Midbrain (tissue), 1 donor: ENCODE data around the gene SOX15.
A peak's percentile ranks its signal among the peaks of the same experiment; 100 is the strongest.

Source experiments
- DNase-seq: peaks from one replicate; lab custom pipeline; 2025; lab: John Stamatoyannopoulos, UW

SOX15 gene

DNA sequence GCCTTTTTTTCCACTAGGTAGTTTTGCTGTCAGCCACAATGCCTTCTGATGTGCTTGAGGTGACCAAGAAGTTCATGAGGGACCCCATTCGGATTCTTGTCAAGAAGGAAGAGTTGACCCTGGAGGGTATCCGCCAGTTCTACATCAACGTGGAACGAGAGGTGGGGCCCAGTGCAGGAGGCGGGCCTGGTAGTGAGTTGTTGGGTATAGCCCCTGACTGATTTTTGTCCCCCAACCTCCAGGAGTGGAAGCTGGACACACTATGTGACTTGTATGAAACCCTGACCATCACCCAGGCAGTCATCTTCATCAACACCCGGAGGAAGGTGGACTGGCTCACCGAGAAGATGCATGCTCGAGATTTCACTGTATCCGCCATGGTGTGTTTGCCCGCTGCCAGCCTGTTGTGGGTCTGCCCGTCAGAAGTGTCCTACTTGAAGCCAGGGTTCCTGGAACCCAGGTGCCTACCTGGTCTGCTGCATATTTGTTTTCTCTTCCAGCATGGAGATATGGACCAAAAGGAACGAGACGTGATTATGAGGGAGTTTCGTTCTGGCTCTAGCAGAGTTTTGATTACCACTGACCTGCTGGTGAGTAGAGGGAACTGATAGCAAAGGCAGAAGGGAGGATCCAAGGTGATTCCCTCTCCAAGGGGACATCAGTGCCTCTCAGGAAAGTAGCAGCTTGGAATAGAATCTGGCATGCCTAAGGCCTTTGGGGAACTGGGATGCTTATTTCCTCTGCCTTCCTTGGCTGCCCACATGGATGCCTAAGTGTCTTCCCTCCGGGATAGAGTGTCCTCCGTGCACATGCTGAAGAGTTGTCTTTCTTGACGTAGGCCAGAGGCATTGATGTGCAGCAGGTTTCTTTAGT lies 12.3 kb downstream of the SOX15 start:
- no peak for DNase-seq

DNA sequence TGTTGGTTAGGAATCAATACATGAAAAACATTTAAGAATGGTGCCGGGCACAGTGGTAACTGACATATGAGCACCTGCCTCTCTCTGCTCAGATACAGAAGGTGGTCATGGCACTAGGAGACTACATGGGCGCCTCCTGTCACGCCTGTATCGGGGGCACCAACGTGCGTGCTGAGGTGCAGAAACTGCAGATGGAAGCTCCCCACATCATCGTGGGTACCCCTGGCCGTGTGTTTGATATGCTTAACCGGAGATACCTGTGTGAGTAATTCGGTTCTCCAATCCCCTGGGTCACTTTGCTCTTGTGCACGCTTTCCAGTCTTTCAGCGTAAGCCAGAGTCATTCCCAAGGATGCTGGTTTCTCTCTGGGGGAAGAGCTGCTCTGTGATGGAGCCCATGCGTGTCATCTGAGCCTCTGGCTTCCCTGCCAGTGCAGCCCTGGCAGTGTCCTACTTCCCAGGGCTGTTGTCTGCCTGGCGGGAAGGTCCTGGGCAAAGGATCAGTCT lies 13.4 kb downstream of the SOX15 start:
- DNase-seq: no peak

DNA sequence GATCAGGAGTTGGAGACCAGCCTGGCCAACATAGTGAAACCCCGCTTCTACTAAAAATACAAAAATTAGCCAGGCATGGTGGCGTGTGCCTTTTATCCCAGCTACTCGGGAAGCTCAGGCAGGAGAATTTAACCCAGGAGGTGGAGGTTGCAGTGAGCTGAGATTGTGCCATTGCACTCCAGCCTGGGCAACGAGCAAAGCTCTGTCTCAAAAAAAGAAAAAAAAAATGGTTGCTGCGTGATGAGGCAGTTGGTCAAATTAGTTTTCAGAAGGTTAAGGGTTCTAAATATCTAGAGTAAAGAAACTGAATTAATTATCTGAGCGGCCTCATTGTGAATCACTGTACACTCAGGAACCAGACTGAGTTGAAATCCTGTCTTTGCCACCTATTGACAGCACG lies 13.9 kb downstream of the SOX15 start:
- no peak for DNase-seq

DNA sequence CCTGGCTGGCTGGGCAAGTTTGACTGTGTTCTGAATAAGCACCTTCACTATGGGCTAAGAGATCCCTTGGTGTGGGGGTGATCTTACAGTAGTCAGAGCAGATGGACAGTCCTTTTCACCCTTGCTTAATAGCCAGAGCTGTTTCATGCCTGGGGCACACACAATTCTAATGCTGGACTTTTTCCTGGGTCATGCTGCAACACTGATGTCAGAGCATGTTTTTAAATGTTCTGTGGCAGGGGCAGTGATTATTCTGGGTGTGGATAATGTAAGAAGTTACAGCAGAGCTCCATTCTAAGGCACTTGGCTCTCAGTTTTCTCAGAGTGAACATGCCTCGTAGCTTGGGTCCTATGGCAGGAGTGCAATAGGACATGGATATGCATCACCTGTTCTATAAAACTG lies 14.4 kb downstream of the SOX15 start:
- DNase-seq: no peak

DNA sequence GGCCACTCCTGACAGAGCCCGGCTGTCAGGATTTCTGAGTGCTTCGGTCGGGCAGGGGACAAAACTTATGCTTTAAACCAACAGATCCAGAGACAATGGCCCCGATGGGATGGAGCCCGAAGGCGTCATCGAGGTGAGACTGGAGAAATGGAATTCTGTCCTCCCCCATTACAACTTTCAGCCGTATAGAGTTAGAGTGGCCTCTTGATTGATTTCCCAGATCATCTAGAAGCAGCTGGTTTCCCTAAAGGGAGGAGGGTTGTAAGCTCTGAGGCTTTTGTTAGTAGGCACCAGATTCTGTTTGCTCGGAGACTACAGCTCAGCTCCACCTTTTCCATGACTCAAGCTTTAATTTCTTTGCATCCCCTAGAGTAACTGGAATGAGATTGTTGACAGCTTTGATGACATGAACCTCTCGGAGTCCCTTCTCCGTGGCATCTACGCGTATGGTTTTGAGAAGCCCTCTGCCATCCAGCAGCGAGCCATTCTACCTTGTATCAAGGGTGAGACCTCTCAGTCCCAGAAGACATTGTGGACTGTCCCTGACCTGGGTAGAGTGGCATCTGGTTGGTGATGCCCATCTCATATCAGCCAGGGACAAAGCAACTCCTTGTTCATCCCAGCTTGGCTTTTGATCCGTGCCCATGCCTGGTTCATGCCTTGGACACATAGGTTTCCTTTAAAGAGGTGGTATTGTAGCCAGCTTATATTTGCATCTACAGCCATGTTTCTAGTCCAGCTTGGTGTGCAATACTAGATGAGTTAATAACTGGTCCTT lies 15.5 kb downstream of the SOX15 start:
- no peak for DNase-seq

DNA sequence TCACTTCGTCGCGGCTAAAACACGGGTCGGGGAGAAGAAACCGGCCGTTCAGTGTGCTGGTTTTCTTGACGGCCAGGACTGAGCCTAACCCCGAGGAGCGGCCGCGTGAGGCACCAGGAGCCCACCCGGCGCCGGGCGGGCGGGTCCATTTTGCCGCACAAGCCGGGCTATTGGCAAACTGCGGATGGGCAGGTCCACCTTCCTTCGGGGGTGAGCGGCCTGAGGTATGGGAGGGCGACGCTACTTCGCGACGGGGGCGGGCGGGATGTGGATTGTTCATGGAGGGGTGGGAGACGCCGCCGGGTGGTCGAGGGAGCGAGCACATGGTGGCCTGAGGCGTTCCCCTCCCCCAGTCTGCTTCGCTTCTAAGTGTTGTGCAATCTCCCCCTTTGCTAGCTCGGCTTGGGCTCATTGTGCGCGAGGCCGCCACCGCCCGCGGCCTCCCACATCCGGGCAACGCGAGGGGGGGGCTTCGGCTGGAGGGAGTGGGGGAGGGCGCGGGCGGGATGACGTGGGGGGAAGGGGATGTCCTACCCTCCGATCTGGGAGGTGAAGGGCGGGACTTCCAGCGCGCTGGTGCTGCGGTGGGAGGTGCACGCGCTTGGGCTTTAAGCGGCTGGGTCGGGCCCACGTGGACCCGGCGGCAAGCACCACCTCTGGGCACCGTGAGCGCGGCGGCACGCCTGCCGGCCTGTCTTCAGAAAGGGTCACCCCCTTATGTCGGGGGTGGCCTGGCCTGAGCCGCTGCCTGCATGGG lies 16.4 kb downstream of the SOX15 start:
- DNase-seq: peak; percentile 92

DNA sequence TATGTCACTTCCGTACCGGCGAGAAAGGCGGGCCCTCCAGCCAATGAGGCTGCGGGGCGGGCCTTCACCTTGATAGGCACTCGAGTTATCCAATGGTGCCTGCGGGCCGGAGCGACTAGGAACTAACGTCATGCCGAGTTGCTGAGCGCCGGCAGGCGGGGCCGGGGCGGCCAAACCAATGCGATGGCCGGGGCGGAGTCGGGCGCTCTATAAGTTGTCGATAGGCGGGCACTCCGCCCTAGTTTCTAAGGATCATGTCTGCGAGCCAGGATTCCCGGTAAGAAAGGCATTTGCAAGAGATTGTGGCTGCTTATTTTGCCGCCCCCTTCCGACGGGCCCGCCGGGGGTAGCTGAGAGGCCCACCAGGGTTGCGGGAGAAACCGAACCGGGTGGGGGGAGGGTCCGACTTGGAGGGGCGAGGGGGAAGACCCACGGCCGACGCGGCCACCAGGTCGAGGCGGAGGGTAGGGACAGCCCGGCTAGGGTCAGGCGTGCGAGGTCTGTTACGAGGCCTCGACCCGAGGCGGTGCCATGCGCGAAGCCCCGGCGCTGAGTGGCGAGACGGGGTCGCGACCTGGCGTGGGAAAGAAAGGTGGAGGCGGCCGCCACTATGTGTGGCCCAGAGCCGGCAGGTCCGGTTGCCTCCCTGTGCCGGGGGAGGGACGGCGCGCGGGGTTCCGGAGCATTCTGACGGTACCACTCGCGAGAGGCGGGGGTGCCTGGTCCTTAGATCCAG lies 17.1 kb downstream of the SOX15 start:
- peak; percentile 100 for DNase-seq

DNA sequence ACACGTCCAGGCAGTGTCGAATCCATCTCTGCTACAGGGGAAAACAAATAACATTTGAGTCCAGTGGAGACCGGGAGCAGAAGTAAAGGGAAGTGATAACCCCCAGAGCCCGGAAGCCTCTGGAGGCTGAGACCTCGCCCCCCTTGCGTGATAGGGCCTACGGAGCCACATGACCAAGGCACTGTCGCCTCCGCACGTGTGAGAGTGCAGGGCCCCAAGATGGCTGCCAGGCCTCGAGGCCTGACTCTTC lies 17.6 kb downstream of the SOX15 start:
- no peak for DNase-seq

DNA sequence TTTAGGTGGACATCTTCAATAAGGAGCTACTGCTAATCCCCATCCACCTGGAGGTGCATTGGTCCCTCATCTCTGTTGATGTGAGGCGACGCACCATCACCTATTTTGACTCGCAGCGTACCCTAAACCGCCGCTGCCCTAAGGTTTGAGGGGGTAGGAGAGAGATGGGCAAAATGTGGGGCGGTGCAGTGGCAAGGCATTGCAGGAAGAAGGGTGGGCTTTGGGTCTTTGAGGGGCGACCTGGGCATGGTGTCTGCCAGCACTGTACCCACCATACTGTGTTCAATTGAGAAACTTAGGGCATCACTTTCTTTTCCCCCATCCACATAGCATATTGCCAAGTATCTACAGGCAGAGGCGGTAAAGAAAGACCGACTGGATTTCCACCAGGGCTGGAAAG lies 19.5 kb downstream of the SOX15 start:
- no peak for DNase-seq

DNA sequence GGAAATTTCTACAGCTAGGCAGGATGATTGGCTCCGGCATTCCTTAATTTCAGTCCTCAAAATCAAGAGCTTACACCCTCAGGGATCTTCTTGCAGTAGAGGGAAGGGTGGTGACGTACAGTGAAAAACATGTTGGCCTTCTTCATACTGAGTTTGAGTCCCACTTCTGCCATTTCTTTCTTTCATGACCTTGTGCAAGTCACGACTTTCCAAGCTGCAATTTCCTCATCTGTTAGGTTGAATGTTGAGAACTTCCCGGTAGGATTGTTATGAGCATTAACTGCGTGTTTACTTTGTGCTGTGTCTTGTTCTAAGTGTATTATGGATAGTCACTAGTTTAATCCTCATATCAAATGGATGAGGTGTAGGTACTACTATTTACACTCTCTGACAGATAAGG lies 20.3 kb downstream of the SOX15 start:
- no peak for DNase-seq

DNA sequence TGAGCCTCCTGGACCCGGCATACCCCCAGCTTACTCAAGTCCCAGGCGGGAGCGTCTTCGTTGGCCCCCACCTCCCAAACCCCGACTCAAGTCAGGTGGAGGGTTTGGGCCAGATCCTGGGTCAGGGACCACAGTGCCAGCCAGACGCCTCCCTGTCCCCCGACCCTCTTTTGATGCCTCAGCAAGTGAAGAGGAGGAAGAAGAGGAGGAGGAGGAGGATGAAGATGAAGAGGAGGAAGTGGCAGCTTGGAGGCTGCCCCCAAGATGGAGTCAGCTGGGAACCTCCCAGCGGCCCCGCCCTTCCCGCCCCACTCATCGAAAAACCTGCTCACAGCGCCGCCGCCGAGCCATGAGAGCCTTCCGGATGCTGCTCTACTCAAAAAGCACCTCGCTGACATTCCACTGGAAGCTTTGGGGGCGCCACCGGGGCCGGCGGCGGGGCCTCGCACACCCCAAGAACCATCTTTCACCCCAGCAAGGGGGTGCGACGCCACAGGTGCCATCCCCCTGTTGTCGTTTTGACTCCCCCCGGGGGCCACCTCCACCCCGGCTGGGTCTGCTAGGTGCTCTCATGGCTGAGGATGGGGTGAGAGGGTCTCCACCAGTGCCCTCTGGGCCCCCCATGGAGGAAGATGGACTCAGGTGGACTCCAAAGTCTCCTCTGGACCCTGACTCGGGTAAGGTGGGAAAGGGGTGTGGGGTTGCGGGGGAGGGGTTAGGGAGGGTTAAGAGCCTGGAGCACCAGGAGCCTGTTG lies 26.6 kb downstream of the SOX15 start:
- no peak for DNase-seq

DNA sequence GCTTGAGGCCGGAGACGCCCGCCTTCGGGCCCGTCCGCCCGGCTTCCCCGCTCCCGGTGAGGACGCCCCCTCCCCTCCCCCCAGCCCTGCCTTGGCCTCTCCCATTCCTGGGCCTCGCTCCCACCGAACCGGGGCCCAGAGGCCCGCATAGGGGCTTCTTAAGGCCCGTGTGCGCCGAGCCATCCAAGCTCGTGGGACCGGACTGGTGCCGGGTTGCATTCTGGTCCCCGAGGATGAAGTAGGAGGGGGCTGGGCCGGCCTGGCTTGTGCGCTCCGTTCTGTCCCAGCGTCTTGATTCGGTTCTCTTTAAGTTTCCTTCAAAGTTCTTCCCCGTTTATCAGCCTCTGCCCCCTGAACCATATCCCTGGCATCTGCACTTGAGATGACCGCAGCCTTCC lies 27.7 kb downstream of the SOX15 start:
- no peak for DNase-seq

DNA sequence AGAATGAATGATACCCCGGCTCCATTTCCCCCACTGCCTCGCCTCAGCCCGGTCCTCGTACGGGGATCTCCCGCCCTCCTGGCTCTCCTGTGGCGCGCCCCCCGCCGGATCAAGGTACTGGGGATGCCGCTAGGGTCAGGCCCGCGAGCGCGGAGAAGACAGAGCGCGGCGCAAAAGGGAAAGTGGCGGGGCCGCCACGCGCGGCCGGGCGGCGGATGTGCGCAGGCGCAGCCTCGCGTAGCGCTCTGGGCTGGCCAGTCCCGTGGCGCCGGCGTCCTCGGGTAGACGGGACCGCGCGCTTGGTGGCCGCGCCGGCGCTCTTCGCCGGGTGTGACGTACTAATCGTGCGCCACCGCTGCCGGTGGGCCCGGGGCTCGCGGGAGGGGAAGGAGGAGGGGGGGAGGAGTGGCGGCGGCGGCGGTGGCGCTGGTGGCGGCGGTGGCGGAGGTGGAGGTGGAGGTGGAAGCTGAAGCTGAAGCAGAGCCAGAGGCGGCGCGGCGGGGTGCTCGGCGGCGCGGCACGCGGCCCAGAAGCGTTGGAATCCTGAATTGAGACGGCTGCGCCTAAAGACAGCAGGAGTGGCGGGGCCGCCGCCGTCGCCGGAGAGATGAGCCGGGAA lies 28.2 kb downstream of the SOX15 start, which contains the start of gene SENP3:
Gene SENP3, plus strand, starts transcription at position 331 of the 619 bp plus-strand sequence. CDS start 1,158 bp downstream, outside the sequence.
- peak; percentile 92 for DNase-seq

DNA sequence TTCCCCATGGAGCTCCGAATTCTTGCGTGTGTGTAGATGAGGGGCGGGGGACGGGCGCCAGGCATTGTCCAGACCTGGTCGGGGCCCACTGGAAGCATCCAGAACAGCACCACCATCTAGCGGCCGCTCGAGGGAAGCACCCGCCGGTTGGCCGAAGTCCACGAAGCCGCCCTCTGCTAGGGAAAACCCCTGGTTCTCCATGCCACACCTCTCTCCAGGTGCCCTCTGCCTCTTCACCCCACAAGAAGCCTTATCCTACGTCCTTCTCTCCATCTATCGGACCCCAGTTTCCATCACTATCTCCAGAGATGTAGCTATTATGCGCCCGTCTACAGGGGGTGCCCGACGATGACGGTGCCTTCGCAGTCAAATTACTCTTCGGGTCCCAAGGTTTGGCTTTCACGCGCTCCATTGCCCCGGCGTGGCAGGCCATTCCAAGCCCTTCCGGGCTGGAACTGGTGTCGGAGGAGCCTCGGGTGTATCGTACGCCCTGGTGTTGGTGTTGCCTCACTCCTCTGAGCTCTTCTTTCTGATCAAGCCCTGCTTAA lies 28.8 kb downstream of the SOX15 start:
- DNase-seq: peak; percentile 81

DNA sequence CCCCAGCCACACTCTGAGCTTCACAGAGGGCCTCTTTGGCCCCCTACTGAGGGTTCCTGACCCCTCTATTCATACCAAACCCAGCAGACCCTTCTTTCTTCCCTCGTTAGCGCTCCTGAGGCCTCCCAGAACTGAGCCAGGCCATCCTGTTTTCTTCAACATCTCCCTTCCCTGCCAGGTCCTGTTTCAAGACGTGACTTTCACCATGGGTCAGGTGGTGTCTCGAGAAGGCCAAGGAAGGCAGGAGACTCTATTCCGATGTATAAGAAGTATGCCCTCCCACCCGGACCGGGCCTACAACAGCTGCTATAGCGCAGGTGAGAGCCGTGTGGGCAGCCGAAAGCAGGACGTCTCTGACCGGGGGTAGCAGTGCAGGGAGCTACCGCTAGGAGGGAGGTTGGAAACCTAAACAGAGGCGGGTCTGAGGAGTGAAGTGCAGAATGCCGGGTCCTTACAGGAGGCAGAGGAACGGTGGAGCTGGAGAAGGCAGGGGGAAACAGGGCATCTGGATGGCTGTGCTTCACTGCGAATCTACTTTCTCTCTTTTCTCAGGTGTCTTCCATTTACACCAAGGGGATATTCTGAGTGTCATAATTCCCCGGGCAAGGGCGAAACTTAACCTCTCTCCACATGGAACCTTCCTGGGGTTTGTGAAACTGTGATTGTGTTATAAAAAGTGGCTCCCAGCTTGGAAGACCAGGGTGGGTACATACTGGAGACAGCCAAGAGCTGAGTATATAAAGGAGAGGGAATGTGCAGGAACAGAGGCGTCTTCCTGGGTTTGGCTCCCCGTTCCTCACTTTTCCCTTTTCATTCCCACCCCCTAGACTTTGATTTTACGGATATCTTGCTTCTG lies 29.5 kb downstream of the SOX15 start:
- no peak for DNase-seq

DNA sequence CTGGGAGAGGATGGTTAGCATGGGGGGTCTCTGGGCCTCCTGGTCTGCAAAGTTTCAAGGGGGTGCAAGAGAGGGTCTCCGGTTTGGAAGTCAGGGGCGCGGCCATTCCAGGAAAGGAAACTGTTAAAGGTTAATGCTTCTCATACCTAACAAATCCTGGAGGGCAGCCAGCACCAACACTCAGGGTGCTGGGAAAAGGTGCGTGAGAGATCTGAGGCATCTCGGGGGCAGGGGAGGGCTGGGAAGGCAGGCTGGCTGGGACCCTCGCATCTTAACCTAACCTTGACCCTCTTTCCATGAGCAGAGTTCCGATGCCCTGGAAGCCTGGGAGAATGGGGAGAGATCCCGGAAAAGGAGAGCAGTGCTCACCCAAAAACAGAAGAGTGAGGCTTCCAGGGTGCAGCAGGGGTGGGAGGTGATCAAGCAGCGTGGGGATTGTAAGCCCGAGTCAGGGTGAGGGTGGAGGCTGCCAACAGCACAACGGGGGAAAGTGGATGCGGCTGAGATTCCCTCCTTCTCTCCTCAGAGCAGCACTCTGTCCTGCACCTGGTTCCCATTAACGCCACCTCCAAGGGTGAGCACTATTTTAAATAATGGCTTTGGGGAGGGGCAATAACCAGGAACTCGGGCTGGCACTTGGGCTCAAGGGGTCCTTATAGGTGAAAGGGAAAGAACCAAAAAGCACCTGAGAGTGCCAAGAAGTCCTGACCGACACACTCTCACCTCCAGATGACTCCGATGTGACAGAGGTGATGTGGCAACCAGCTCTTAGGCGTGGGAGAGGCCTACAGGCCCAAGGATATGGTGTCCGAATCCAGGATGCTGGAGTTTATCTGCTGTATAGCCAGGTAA lies 30.3 kb downstream of the SOX15 start:
- no peak for DNase-seq

DNA sequence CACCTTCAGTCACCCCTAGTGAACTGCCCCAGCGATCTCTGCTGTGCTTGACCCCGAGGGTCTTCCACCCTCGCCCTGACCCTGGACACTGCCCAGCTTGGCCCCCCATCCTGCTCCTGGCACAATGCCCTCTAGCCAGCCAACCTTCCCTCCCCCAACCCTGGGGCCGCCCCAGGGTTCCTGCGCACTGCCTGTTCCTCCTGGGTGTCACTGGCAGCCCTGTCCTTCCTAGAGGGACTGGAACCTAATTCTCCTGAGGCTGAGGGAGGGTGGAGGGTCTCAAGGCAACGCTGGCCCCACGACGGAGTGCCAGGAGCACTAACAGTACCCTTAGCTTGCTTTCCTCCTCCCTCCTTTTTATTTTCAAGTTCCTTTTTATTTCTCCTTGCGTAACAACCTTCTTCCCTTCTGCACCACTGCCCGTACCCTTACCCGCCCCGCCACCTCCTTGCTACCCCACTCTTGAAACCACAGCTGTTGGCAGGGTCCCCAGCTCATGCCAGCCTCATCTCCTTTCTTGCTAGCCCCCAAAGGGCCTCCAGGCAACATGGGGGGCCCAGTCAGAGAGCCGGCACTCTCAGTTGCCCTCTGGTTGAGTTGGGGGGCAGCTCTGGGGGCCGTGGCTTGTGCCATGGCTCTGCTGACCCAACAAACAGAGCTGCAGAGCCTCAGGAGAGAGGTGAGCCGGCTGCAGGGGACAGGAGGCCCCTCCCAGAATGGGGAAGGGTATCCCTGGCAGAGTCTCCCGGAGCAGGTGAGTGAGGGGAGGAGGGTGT lies 31.2 kb downstream of the SOX15 start, which contains the start of gene TNFSF13:
Gene TNFSF13, plus strand, starts transcription at position 207 of the 776 bp plus-strand sequence. Its CDS starts 290 bp downstream, at position 497.
- DNase-seq: no peak
